K562 (cell line): ENCODE measurements around the gene MPND. TPM values are rescaled to one million over a fixed set of nuclear protein-coding genes. Genes with fewer than 3 reads are reported as not detected.
A peak's percentile ranks its signal among the peaks of the same experiment; 100 is the strongest.

Source experiments
- GABPA ChIP-seq: fragments of 200-800 bp; sonication (Bioruptor generic); conservative IDR thresholded peaks from 2 replicates; pipeline ENCODE4 v1.6.1; 2016; ENCODE audit warnings: low read depth, missing genetic modification characterization, missing compliant biosample characterization
- MBD1 ChIP-seq: fragments of 250-450 bp; sonication (Bioruptor Pico); IDR thresholded peaks from 2 replicates; pipeline ENCODE4 v1.8.0; 2022; ENCODE audit warnings: inconsistent platforms
- PURB ChIP-seq: sonication (generic); formaldehyde crosslinking; IDR thresholded peaks from 2 replicates; pipeline ENCODE4 v1.9.0; 2021; ENCODE audit warnings: low read depth, mild to moderate bottlenecking, missing genetic modification reagents
- RBFOX2 ChIP-seq: fragments of 200-400 bp; formaldehyde crosslinking; IDR thresholded peaks from 2 replicates; pipeline ENCODE4 v1.6.1; 2017; ENCODE audit warnings: low read depth, mild to moderate bottlenecking, low read length, moderate library complexity
- RBM22 ChIP-seq: fragments of 200-400 bp; formaldehyde crosslinking; IDR thresholded peaks from 2 replicates; pipeline ENCODE4 v1.6.1; 2018; ENCODE audit warnings: low read length, low read depth; ENCODE audit not compliant: poor library complexity, severe bottlenecking
- RCOR1 ChIP-seq, 2 experiments: IDR thresholded peaks; 2 replicates each; pipeline ENCODE4 v1.6.1; 2012; ENCODE audit warnings: low read depth in 2 of 2, low read length in 2 of 2, borderline replicate concordance in 1 of 2, improper control_type of control experiment in 1 of 2
- SETDB1 ChIP-seq: IDR thresholded peaks from one replicate; pipeline ENCODE4 v1.6.1; 2012; ENCODE audit warnings: low read length, control low read depth, inconsistent platforms
- TAF1 ChIP-seq: IDR thresholded peaks from 2 replicates; pipeline ENCODE4 v1.6.1; 2011; ENCODE audit warnings: mild to moderate bottlenecking, low read length, moderate library complexity; ENCODE audit not compliant: insufficient read depth, control insufficient read depth, severe bottlenecking; ENCODE audit errors: extremely low read depth
- ZBTB40 ChIP-seq, 2 experiments: fragments of 450-650 bp in 1 of 2; sonication (generic) in 1 of 2; formaldehyde crosslinking in 1 of 2; IDR thresholded peaks; 2 replicates each; pipeline versions ENCODE4 v1.7.1 to v1.9.0; 2016 to 2022; ENCODE audit warnings: inconsistent platforms in 1 of 2, mild to moderate bottlenecking in 1 of 2, missing genetic modification reagents in 1 of 2
- ZNF41 ChIP-seq: fragments of 250-450 bp; sonication (Bioruptor Pico); conservative IDR thresholded peaks from 2 replicates; pipeline ENCODE4 v1.4.0; 2020; ENCODE audit warnings: mild to moderate bottlenecking
- ZNF740 ChIP-seq, 3 experiments: fragments of 200-800 bp in 1 of 3; sonication (Bioruptor generic) in 1 of 3; sonication (generic) in 1 of 3; formaldehyde crosslinking in 1 of 3; IDR thresholded peaks; 2 replicates each; pipeline versions ENCODE4 v1.6.1 to v1.8.0; 2016 to 2022; ENCODE audit warnings: mild to moderate bottlenecking in 2 of 3, missing compliant biosample characterization in 2 of 3, missing genetic modification characterization in 2 of 3, missing genetic modification reagents in 1 of 3
- polyA plus RNA-seq, 8 experiments: library from polyadenylated mRNA; depleted of rRNA in 4 of 8; stranded (reverse) in 5 of 8; unstranded in 3 of 8; fragments of >200 nt; fragmentation: Nextera tagmentation in 2 of 8; fragmentation: Illumina TruSeq in 1 of 8; extraction: Ambion mirVana in 2 of 8; extraction: Trizol in 1 of 8; gene quantifications; 2 replicates each; pipeline versions ENCODE4 v1.2.1 to v1.2.3, GENCODE V29; 2011 to 2014; ENCODE audit warnings: inconsistent platforms in 1 of 8, missing spikeins in 1 of 8
- total RNA-seq, 7 experiments: library from RNA; depleted of rRNA in 6 of 7; stranded (reverse); fragments of >200 nt in 6 of 7; fragmentation: Illumina TruSeq in 2 of 7; extraction: Trizol in 2 of 7; gene quantifications; 2 replicates each; pipeline versions ENCODE4 v1.2.1 to v1.2.3, GENCODE V29; 2011 to 2021; ENCODE audit warnings: low replicate concordance in 1 of 7

Gene MPND
- total and polyA plus RNA-seq, 9 of the 15 experiments (the other 6 are each of a cell fraction or from before 2014, with no cell fraction given): 0.25 to 14.0 (median 3.9) TPM

GRCh38 chr19:4357095-4357797, 13.9 kb downstream of the MPND start (continued):
- no peak for TF ChIP-seq ZBTB40 (IDR thresholded peaks at IDR 0.05)
- no peak for TF ChIP-seq ZBTB40 (CRISPR knock-in tag; IDR thresholded peaks at IDR 0.05)
- TF ChIP-seq GABPA: no peak
- no peak for TF ChIP-seq ZNF41 (CRISPR knock-in tag)
- no peak for TF ChIP-seq PURB (CRISPR knock-in tag)
- no peak for TF ChIP-seq SETDB1
- no peak for TF ChIP-seq RCOR1 (IDR thresholded peaks at IDR 0.05; ENCODE audit: borderline replicate concordance in 1 of 2, low read depth in 2 of 2, low read length in 2 of 2)
- peak; percentile 96 for TF ChIP-seq RBM22
- peak; percentile 10 for TF ChIP-seq TAF1
- peak; percentile 46; the same call in 1 of the 2 replicates for TF ChIP-seq ZNF740 (CRISPR knock-in tag; IDR thresholded peaks at IDR 0.05)
- TF ChIP-seq ZNF740 (tag; IDR thresholded peaks at IDR 0.05): no peak
- TF ChIP-seq MBD1: no peak
- peak; percentile 37 for TF ChIP-seq RBFOX2
